Chondrocyte (in vitro differentiated cells): ENCODE data around the gene PLEKHG4B. TPM values are rescaled to one million over a fixed set of nuclear protein-coding genes. Genes with fewer than 3 reads are reported as not detected.
"Not testable (repeated sequence)": the region's sequence is repeated elsewhere in the genome, so short reads cannot be mapped to it uniquely, and the experiment has no call there.

Experiments used
- DNase-seq: peaks from one replicate; pipeline ENCODE4 v3.0.0; 2021; ENCODE audit warnings: mixed read lengths, low spot score
- H3K27ac Mint-ChIP-seq: one replicate; pipeline ENCODE4 v1.8.0; 2021; ENCODE audit warnings: mild to moderate bottlenecking, moderate library complexity, mixed read lengths; ENCODE audit not compliant: unreplicated experiment
- H3K27me3 Mint-ChIP-seq: 2 replicates; pipeline ENCODE4 v1.8.0; 2021; ENCODE audit warnings: low read depth, mixed read lengths
- H3K36me3 Mint-ChIP-seq: 2 replicates; pipeline ENCODE4 v1.8.0; 2021; ENCODE audit warnings: low read depth, mixed read lengths
- H3K4me1 Mint-ChIP-seq: 2 replicates; pipeline ENCODE4 v1.8.0; 2021; ENCODE audit warnings: low read depth, mild to moderate bottlenecking, mixed read lengths
- H3K4me3 Mint-ChIP-seq: one replicate; pipeline ENCODE4 v1.8.0; 2021; ENCODE audit warnings: mild to moderate bottlenecking, moderate library complexity, mixed read lengths; ENCODE audit not compliant: unreplicated experiment
- H3K9me3 Mint-ChIP-seq: 2 replicates; pipeline ENCODE4 v1.8.0; 2021; ENCODE audit warnings: low read depth, mixed read lengths
- total RNA-seq: library from RNA; stranded (reverse); gene quantifications from 3 replicates; pipeline ENCODE4 v1.2.1, GENCODE V29; 2021
- TF ChIP-seq, protein P1 (sequence below): fragments of 200-600 bp; sonication (generic); IDR thresholded peaks from 2 replicates; pipeline ENCODE4 v1.5.0; 2021; ENCODE audit warnings: antibody characterized with exemption, mild to moderate bottlenecking, moderate library complexity

PLEKHG4B gene
- total RNA-seq, 1 donor from 2014 or later, result 2.0 TPM

DNA sequence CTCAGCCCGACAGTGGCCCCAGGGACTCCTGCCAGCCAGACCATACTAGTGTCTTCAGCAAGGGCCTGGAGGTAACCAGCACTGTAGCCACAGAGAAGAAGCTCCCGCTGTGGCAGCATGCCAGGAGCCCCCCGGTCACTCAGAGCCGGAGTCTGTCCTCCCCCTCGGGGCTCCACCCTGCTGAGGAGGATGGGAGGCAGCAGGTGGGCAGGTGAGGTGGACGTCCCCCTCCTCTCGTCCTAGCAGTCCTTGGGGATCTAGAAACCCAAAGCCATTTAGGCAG lies 71.3 kb downstream of the PLEKHG4B start:
- peak; percentile 90 for DNase-seq
- H3K4me1 Mint-ChIP-seq, result peaks cover 38% of the 10 kb centered on the region
- no peaks in the 10 kb centered on the region for H3K36me3 Mint-ChIP-seq

DNA sequence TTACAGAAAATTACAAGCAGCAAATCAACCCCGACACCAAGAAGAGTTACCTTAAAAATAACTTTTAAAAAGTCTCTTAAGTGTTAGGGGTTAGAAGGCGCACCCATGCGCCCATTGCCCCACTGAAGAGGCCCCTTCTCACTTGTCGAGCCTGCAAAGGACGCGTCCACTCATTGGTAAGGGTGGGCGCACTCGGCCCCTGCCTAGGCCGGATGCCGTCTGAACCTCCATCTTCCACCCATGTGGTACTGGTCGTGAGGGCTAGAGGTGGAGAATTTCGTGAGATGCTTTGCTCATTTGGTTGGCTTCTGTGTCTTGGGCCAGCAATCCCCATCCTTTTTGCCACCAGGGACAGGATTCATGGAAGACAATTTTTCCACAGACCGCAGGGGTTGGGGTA lies 71.9 kb downstream of the PLEKHG4B start:
- Mint-ChIP-seq H3K9me3 (no peaks in the 10 kb centered on the region), H3K4me1 (peaks cover 42% of the 10 kb centered on the region), H3K36me3 (no peaks in the 10 kb centered on the region), H3K27me3 (no peaks in the 10 kb centered on the region), H3K4me3 (no peak overlapping the region), H3K27ac (no peak overlapping the region)
- TF ChIP-seq, protein P1, sequence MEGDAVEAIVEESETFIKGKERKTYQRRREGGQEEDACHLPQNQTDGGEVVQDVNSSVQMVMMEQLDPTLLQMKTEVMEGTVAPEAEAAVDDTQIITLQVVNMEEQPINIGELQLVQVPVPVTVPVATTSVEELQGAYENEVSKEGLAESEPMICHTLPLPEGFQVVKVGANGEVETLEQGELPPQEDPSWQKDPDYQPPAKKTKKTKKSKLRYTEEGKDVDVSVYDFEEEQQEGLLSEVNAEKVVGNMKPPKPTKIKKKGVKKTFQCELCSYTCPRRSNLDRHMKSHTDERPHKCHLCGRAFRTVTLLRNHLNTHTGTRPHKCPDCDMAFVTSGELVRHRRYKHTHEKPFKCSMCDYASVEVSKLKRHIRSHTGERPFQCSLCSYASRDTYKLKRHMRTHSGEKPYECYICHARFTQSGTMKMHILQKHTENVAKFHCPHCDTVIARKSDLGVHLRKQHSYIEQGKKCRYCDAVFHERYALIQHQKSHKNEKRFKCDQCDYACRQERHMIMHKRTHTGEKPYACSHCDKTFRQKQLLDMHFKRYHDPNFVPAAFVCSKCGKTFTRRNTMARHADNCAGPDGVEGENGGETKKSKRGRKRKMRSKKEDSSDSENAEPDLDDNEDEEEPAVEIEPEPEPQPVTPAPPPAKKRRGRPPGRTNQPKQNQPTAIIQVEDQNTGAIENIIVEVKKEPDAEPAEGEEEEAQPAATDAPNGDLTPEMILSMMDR, result no peak
- peak; percentile 81 for DNase-seq

More for the DNA sequence above, 71.3 kb downstream of the PLEKHG4B start:
- Mint-ChIP-seq H3K9me3 (no peaks in the 10 kb centered on the region), H3K27ac (no peak overlapping the region), H3K27me3 (no peaks in the 10 kb centered on the region), H3K4me3 (no peak overlapping the region)
- TF ChIP-seq, protein P1, result no peak

DNA sequence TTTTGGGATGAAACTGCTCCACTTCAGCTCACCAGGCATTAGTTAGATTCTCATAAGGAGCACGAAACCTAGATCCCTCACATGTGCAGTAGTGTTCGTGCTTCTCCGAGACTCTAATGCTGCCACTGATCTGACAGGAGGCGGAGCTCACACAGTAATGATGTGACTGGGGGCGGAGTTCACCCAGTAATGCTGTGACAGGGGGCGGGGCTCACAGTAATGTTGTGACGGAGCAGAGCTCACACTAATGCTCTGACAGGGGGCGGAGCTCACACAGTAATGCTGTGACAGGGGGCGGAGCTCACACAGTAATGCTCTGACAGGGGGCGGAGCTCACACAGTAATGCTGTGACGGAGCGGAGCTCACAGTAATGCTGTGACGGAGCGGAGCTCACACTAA lies 72.3 kb downstream of the PLEKHG4B start:
- H3K27ac Mint-ChIP-seq, result no peak overlapping the region
- peak; percentile 27 for DNase-seq
- TF ChIP-seq, protein P1, result no peak
- H3K4me3 Mint-ChIP-seq, result no peak overlapping the region
- H3K9me3 Mint-ChIP-seq, result no peaks in the 10 kb centered on the region
- H3K27me3 Mint-ChIP-seq, result no peaks in the 10 kb centered on the region
- H3K36me3 Mint-ChIP-seq, result no peaks in the 10 kb centered on the region
- H3K4me1 Mint-ChIP-seq, result peaks cover 43% of the 10 kb centered on the region

DNA sequence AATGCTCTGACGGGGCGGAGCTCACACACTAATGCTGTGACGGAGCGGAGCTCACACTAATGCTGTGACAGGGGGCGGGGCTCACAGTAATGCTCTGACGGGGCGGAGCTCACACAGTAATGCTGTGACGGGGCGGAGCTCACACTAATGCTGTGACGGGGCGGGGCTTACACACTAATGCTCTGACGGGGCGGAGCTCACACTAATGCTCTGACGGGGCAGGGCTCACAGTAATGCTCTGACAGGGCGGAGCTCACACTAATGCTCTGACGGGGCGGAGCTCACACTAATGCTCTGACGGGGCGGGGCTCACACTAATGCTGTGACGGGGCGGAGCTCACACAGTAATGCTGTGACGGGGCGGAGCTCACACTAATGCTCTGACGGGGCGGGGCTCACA lies 72.8 kb downstream of the PLEKHG4B start:
- not testable (repeated sequence) for H3K27me3 Mint-ChIP-seq

DNA sequence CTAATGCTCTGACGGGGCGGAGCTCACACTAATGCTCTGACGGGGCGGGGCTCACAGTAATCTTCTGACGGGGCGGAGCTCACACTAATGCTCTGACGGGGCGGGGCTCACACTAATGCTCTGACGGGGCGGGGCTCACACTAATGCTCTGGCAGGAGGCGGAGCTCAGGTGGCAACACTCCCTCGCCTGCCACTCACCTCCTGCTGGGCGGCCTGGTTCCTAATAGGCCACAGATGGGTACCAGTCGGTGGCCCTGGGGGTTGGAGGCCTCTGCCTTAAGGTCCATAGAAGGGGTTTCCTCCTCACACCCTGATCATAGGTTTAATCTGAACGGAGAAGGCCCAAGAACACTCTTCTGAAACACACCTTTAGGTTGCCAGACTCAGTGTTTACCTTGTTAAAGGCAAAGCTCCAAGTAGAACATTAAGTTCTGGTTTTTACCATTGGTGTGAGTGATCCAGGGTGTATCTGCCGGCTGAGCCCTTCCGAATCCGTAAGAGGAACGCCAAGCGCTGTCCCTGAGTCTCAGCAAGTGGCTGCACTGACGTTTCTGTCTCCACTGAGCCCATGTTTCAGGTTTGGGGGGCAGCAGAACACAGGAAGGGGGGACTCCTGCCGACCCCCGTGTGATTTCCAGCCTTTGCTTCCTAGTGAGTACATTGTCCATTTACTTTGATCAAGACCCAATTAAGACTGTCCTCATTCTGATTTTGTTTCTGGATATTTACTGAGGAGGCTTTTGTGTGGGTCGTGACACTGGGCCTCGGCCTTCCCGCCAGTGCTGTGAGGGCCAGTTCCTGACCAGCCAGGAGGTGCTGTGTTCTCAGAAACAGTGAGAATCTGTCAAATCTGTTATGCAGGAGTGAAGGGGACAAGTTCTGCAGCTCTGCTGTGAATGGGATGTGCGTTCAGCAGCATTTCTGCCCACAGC lies 74.7 kb downstream of the PLEKHG4B start:
- Mint-ChIP-seq H3K27ac (no peak overlapping the region), H3K4me3 (no peak overlapping the region), H3K36me3 (no peaks in the 10 kb centered on the region), H3K27me3 (no peaks in the 10 kb centered on the region), H3K4me1 (peaks cover 33% of the 10 kb centered on the region), H3K9me3 (no peaks in the 10 kb centered on the region)
- TF ChIP-seq, protein P1, result no peak
- DNase-seq, result peak; percentile 74

More for the DNA sequence above, 72.8 kb downstream of the PLEKHG4B start:
- H3K27ac Mint-ChIP-seq, H3K36me3 Mint-ChIP-seq, H3K4me3 Mint-ChIP-seq, H3K9me3 Mint-ChIP-seq: not testable (repeated sequence)
- DNase-seq, result peak; percentile 12
- peaks cover 43% of the 10 kb centered on the region for H3K4me1 Mint-ChIP-seq

DNA sequence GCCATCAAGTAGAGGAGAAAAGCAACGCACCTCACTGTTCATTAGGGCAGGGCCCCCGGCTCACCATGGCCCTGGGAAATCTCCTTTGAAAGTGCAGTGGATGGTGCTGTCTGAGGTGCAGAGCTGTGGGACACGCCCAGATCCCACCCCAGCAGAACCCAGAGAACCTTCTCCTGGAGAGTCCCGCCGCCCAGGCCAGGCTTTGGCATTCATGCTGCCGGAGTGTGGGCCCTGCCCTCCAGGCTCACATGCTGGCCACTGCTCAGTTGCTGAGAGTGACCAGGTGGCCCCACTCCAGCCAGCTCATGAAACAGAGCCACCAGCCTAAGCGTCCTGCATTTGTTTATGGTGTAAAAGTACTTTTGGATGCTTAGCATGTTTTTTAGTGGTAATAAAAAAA lies 75.5 kb downstream of the PLEKHG4B start:
- H3K4me3 Mint-ChIP-seq, result no peak overlapping the region
- H3K36me3 Mint-ChIP-seq, result no peaks in the 10 kb centered on the region
- TF ChIP-seq, protein P1, result no peak
- no peaks in the 10 kb centered on the region for H3K27me3 Mint-ChIP-seq
- no peak overlapping the region for H3K27ac Mint-ChIP-seq
- peak; percentile 83 for DNase-seq
- peaks cover 33% of the 10 kb centered on the region for H3K4me1 Mint-ChIP-seq
- no peaks in the 10 kb centered on the region for H3K9me3 Mint-ChIP-seq
